ENCODE data around the gene PRR15. TPM values are rescaled to one million over a fixed set of nuclear protein-coding genes. Genes with fewer than 3 reads are reported as not detected.

Gene PRR15
- total RNA-seq, 1 donor from 2014 or later: 13.0 TPM

GRCh38 chr7:29588212-29588611 is 24.6 kb downstream of the PRR15 start:
- Mint-ChIP-seq H3K4me1 (ENCODE audit: low read depth) (no peaks in the 10 kb centered on the region), H3K27ac (no peak overlapping the region), H3K27me3 (no peaks in the 10 kb centered on the region), H3K36me3 (ENCODE audit: insufficient read depth) (no peaks in the 10 kb centered on the region), H3K4me3 (ENCODE audit: low read depth) (no peak overlapping the region), H3K9me3 (ENCODE audit: low read depth) (no peaks in the 10 kb centered on the region)
- no peak for TF ChIP-seq CTCF (IDR thresholded peaks at IDR 0.05; ENCODE audit: unreplicated experiment)
- no peak for DNase-seq (ENCODE audit: low spot score, unreplicated experiment)

GRCh38 chr7:29588900-29589696 is 25.5 kb downstream of the PRR15 start:
- Mint-ChIP-seq H3K4me3 (ENCODE audit: low read depth) (no peak overlapping the region), H3K27ac (no peak overlapping the region), H3K27me3 (no peaks in the 10 kb centered on the region), H3K9me3 (ENCODE audit: low read depth) (no peaks in the 10 kb centered on the region), H3K36me3 (ENCODE audit: insufficient read depth) (no peaks in the 10 kb centered on the region), H3K4me1 (ENCODE audit: low read depth) (no peaks in the 10 kb centered on the region)
- DNase-seq (ENCODE audit: low spot score, unreplicated experiment): no peak
- TF ChIP-seq CTCF (IDR thresholded peaks at IDR 0.05; ENCODE audit: unreplicated experiment): peak; percentile 82

GRCh38 chr7:29592866-29593265 is 29.2 kb downstream of the PRR15 start:
- Mint-ChIP-seq H3K9me3 (ENCODE audit: low read depth) (no peaks in the 10 kb centered on the region), H3K4me3 (ENCODE audit: low read depth) (no peak overlapping the region), H3K27me3 (no peaks in the 10 kb centered on the region), H3K27ac (no peak overlapping the region), H3K36me3 (ENCODE audit: insufficient read depth) (no peaks in the 10 kb centered on the region), H3K4me1 (ENCODE audit: low read depth) (no peaks in the 10 kb centered on the region)
- TF ChIP-seq CTCF (IDR thresholded peaks at IDR 0.05; ENCODE audit: unreplicated experiment): no peak
- no peak for DNase-seq (ENCODE audit: low spot score, unreplicated experiment)

- Mint-ChIP-seq H3K9me3 (ENCODE audit: low read depth) (no peaks in the 10 kb centered on the region), H3K4me3 (ENCODE audit: low read depth) (no peak overlapping the region)
Measured at GRCh38 chr7:29593459-29593858, 29.8 kb downstream of the PRR15 start.

GRCh38 chr7:29596593-29597178 is 33.1 kb downstream of the PRR15 start:
- Mint-ChIP-seq H3K4me3 (ENCODE audit: low read depth) (no peak overlapping the region), H3K9me3 (ENCODE audit: low read depth) (no peaks in the 10 kb centered on the region), H3K36me3 (ENCODE audit: insufficient read depth) (no peaks in the 10 kb centered on the region), H3K27me3 (no peaks in the 10 kb centered on the region), H3K27ac (no peak overlapping the region), H3K4me1 (ENCODE audit: low read depth) (peaks cover 9% of the 10 kb centered on the region)
- no peak for DNase-seq (ENCODE audit: low spot score, unreplicated experiment)
- TF ChIP-seq CTCF (IDR thresholded peaks at IDR 0.05; ENCODE audit: unreplicated experiment): no peak

More at GRCh38 chr7:29593459-29593858, 29.8 kb downstream of the PRR15 start:
- no peak for DNase-seq (ENCODE audit: low spot score, unreplicated experiment)
- no peak overlapping the region for H3K27ac Mint-ChIP-seq
- H3K36me3 Mint-ChIP-seq (ENCODE audit: insufficient read depth): no peaks in the 10 kb centered on the region
- no peaks in the 10 kb centered on the region for H3K27me3 Mint-ChIP-seq
- no peak for TF ChIP-seq CTCF (IDR thresholded peaks at IDR 0.05; ENCODE audit: unreplicated experiment)
- H3K4me1 Mint-ChIP-seq (ENCODE audit: low read depth): no peaks in the 10 kb centered on the region

Measured in progenitor cell of endocrine pancreas (in vitro differentiated cells).